Small intestine (tissue), 7 donors: Measurements from ENCODE around the gene NAP1L4. TPM values are rescaled to one million over a fixed set of nuclear protein-coding genes. Genes with fewer than 3 reads are reported as not detected.

ENCODE experiments used
- DNase-seq, 2 donors: peaks; one replicate each; pipeline versions ENCODE4 v3.0.0 to v3.0.0-alpha.2; 2013
- FAIRE-seq: peaks from 2 replicates; lab custom pipeline; 2012; peaks lifted over from hg19 to GRCh38; lab: Jason Lieb, UNC
- H3K27ac ChIP-seq, 3 donors: one replicate each; pipeline ENCODE4 v1.5.1; 2013; ENCODE audit warnings: low read length in 2 of 3, mild to moderate bottlenecking in 2 of 3, control low read depth in 1 of 3, inconsistent platforms in 1 of 3, low read depth in 1 of 3, moderate library complexity in 1 of 3
- H3K27me3 ChIP-seq, 3 donors: one replicate each; pipeline ENCODE4 v1.6.1; 2013; ENCODE audit warnings: low read length in 3 of 3, inconsistent platforms in 1 of 3; ENCODE audit not compliant: control insufficient read depth in 3 of 3, insufficient read depth in 3 of 3
- H3K36me3 ChIP-seq, 3 donors: one replicate each; pipeline ENCODE4 v1.6.1; 2013; ENCODE audit warnings: low read length in 3 of 3, inconsistent platforms in 1 of 3, low read depth in 1 of 3, mild to moderate bottlenecking in 1 of 3, moderate library complexity in 1 of 3; ENCODE audit not compliant: control insufficient read depth in 3 of 3, insufficient read depth in 2 of 3
- H3K4me1 ChIP-seq, 3 donors: one replicate each; pipeline ENCODE4 v1.6.1; 2013; ENCODE audit warnings: low read length in 2 of 3, inconsistent platforms in 1 of 3, low read depth in 1 of 3, mild to moderate bottlenecking in 1 of 3, moderate library complexity in 1 of 3; ENCODE audit not compliant: control insufficient read depth in 3 of 3, insufficient read depth in 2 of 3
- H3K4me3 ChIP-seq, 3 donors: one replicate each; pipeline ENCODE4 v1.5.1; 2013; ENCODE audit warnings: low read length in 3 of 3, control low read depth in 1 of 3, inconsistent platforms in 1 of 3, low read depth in 1 of 3, mild to moderate bottlenecking in 1 of 3, moderate library complexity in 1 of 3
- H3K9me3 ChIP-seq, 2 donors: one replicate each; pipeline ENCODE4 v1.6.1; 2013; ENCODE audit warnings: low read depth in 1 of 2, low read length in 1 of 2; ENCODE audit not compliant: control insufficient read depth in 2 of 2, insufficient read depth in 1 of 2
- WGBS, 3 donors: extraction: QIAGEN DNeasy Blood & Tissue Kit; methylation state at CpG; one replicate each; pipeline ENCODE4 v1.1.7; 2013; 5-methylcytosine and 5-hydroxymethylcytosine counted together
- polyA plus RNA-seq, 4 donors: library from polyadenylated mRNA; stranded (reverse) in 3 of 4; unstranded in 1 of 4; fragments of 200-250 nt in 3 of 4; fragments of 120-200 nt in 1 of 4; gene quantifications; one replicate each; pipeline versions ENCODE4 v1.2.1 to v1.2.3, GENCODE V29; 2013
- donor health status: healthy with polysubstance abuse.
- donor health status: control.
- donor health status: control.
- donor health status: Bipolar disorder and iron deficiency.
- donor health status: healthy.

The NAP1L4 gene
- polyA plus RNA-seq, 4 donors: 75.1 to 108 (median 84.6) TPM

GRCh38 chr11:2902784-2903671 lies 89.1 kb downstream of the NAP1L4 start:
- Histone ChIP-seq H3K9me3 (peaks cover 0 to 6% of the 10 kb centered on the region in 2 donors), H3K4me3 (peak overlapping the region; percentile 51 to 73 (median 72)), H3K27me3 (peaks cover 0 to under 1% (median 0%) of the 10 kb centered on the region in 3 donors), H3K4me1 (peaks cover 4 to 29% (median 4%) of the 10 kb centered on the region in 3 donors), H3K27ac (peak overlapping the region; percentile 76 to 93 (median 87)), H3K36me3 (peaks cover 0 to 6% (median 0%) of the 10 kb centered on the region in 3 donors)
- peak; percentile 84 to 91 for DNase-seq
- 21 to 57% (median 38%) methylated on average over 20 to 23 of the region's 23 CpGs for WGBS, 3 donors
- no peak for FAIRE-seq

GRCh38 chr11:2901854-2902783 lies 90.0 kb downstream of the NAP1L4 start:
- H3K27ac ChIP-seq: peak overlapping the region; percentile 76 to 93 (median 87)
- DNase-seq (peak; percentile 95 to 99), FAIRE-seq (no peak)
- peaks cover 0 to 6% (median 0%) of the 10 kb centered on the region in 3 donors for H3K36me3 ChIP-seq
- H3K27me3 ChIP-seq: no peaks in the 10 kb centered on the region
- peak overlapping the region; percentile 51 to 73 (median 72) for H3K4me3 ChIP-seq
- H3K4me1 ChIP-seq: peaks cover 4 to 29% (median 4%) of the 10 kb centered on the region in 3 donors
- peaks cover 0 to 4% of the 10 kb centered on the region in 2 donors for H3K9me3 ChIP-seq
- WGBS, 3 donors: 2 to 3% (median 3%) methylated on average over 49 to 58 of the region's 58 CpGs

GRCh38 chr11:2901196-2901796 lies 90.8 kb downstream of the NAP1L4 start:
- H3K27ac ChIP-seq: peak overlapping the region in 2 of 3 donors; percentile 81
- DNase-seq: peak in 1 of 2 donors; percentile 20
- 78 to 86% (median 82%) methylated on average over 15 to 16 of the region's 16 CpGs for WGBS, 3 donors

GRCh38 chr11:2899080-2899783 lies 92.9 kb downstream of the NAP1L4 start:
- DNase-seq: no peak
- Histone ChIP-seq H3K4me1 (peaks cover 4 to 25% (median 4%) of the 10 kb centered on the region in 3 donors), H3K9me3 (no peaks in the 10 kb centered on the region), H3K4me3 (no peak overlapping the region), H3K27me3 (no peaks in the 10 kb centered on the region), H3K27ac (peak overlapping the region in 1 of 3 donors; percentile 85), H3K36me3 (no peaks in the 10 kb centered on the region)
- no peak for FAIRE-seq
- 58 to 72% (median 65%) methylated on average over 13 of the region's 13 CpGs for WGBS, 3 donors

More at GRCh38 chr11:2901196-2901796, 90.8 kb downstream of the NAP1L4 start:
- H3K36me3 ChIP-seq: peaks cover 0 to 3% (median 0%) of the 10 kb centered on the region in 3 donors
- H3K4me3 ChIP-seq: peak overlapping the region in 1 of 3 donors; percentile 49
- peaks cover 4 to 29% (median 4%) of the 10 kb centered on the region in 3 donors for H3K4me1 ChIP-seq
- H3K9me3 ChIP-seq: no peaks in the 10 kb centered on the region
- FAIRE-seq: no peak
- H3K27me3 ChIP-seq: no peaks in the 10 kb centered on the region

GRCh38 chr11:2898366-2899079 lies 93.6 kb downstream of the NAP1L4 start:
- Histone ChIP-seq H3K36me3 (no peaks in the 10 kb centered on the region), H3K4me1 (peaks cover 4 to 18% (median 4%) of the 10 kb centered on the region in 3 donors), H3K27me3 (no peaks in the 10 kb centered on the region), H3K4me3 (no peak overlapping the region), H3K9me3 (no peaks in the 10 kb centered on the region), H3K27ac (peak overlapping the region in 2 of 3 donors; percentile 6 to 85)
- DNase-seq (peak; percentile 32 to 55), FAIRE-seq (no peak)
- WGBS, 3 donors: 57 to 81% (median 69%) methylated on average over 12 of the region's 12 CpGs

GRCh38 chr11:2897048-2897447 lies 95.1 kb downstream of the NAP1L4 start:
- peaks cover 4 to 8% (median 5%) of the 10 kb centered on the region in 3 donors for H3K4me1 ChIP-seq
- no peaks in the 10 kb centered on the region for H3K27me3 ChIP-seq
- no peak overlapping the region for H3K4me3 ChIP-seq
- no peaks in the 10 kb centered on the region for H3K9me3 ChIP-seq
- 91 to 98% (median 93%) methylated on average over 6 of the region's 6 CpGs for WGBS, 3 donors
- H3K27ac ChIP-seq: no peak overlapping the region
- DNase-seq (no peak), FAIRE-seq (no peak)
- H3K36me3 ChIP-seq: no peaks in the 10 kb centered on the region

GRCh38 chr11:2896047-2896446 lies 96.1 kb downstream of the NAP1L4 start:
- FAIRE-seq (no peak), DNase-seq (no peak)
- Histone ChIP-seq H3K9me3 (no peaks in the 10 kb centered on the region), H3K27ac (no peak overlapping the region), H3K4me3 (no peak overlapping the region), H3K27me3 (no peaks in the 10 kb centered on the region), H3K36me3 (no peaks in the 10 kb centered on the region), H3K4me1 (peaks cover 1 to 13% (median 4%) of the 10 kb centered on the region in 3 donors)
- WGBS, 3 donors: 69 to 83% (median 81%) methylated on average over 9 of the region's 9 CpGs
